ENCODE results near the gene RNASET2.

Gene RNASET2

GRCh38 chr6:166996406-166996805, 40.1 kb upstream of the RNASET2 start:
- TF ChIP-seq, protein P1, sequence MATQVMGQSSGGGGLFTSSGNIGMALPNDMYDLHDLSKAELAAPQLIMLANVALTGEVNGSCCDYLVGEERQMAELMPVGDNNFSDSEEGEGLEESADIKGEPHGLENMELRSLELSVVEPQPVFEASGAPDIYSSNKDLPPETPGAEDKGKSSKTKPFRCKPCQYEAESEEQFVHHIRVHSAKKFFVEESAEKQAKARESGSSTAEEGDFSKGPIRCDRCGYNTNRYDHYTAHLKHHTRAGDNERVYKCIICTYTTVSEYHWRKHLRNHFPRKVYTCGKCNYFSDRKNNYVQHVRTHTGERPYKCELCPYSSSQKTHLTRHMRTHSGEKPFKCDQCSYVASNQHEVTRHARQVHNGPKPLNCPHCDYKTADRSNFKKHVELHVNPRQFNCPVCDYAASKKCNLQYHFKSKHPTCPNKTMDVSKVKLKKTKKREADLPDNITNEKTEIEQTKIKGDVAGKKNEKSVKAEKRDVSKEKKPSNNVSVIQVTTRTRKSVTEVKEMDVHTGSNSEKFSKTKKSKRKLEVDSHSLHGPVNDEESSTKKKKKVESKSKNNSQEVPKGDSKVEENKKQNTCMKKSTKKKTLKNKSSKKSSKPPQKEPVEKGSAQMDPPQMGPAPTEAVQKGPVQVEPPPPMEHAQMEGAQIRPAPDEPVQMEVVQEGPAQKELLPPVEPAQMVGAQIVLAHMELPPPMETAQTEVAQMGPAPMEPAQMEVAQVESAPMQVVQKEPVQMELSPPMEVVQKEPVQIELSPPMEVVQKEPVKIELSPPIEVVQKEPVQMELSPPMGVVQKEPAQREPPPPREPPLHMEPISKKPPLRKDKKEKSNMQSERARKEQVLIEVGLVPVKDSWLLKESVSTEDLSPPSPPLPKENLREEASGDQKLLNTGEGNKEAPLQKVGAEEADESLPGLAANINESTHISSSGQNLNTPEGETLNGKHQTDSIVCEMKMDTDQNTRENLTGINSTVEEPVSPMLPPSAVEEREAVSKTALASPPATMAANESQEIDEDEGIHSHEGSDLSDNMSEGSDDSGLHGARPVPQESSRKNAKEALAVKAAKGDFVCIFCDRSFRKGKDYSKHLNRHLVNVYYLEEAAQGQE (IDR thresholded peaks at IDR 0.05; ENCODE audit: insufficient read depth in 1 of 2, low read depth in 2 of 2, low read length in 2 of 2), result no peak
- TF ChIP-seq TAF1 (IDR thresholded peaks at IDR 0.05; ENCODE audit: borderline replicate concordance, insufficient read depth, low read length), result no peak
- no peak for TF ChIP-seq FOXP2 (optimal IDR thresholded peaks at IDR 0.05; ENCODE audit: borderline replicate concordance, extremely low read depth, extremely low read length, insufficient read depth)
- TF ChIP-seq POLR2AphosphoS5 (IDR thresholded peaks at IDR 0.05; ENCODE audit: low read depth, low read length), result no peak
- no peak for TF ChIP-seq SIN3A (IDR thresholded peaks at IDR 0.05; ENCODE audit: borderline replicate concordance, insufficient read depth, low read length)

- no peak for TF ChIP-seq POLR2AphosphoS5 (IDR thresholded peaks at IDR 0.05; ENCODE audit: low read depth, low read length)
- TF ChIP-seq SIN3A (IDR thresholded peaks at IDR 0.05; ENCODE audit: borderline replicate concordance, insufficient read depth, low read length), result no peak
- TF ChIP-seq, protein P1 (IDR thresholded peaks at IDR 0.05; ENCODE audit: insufficient read depth in 1 of 2, low read depth in 2 of 2, low read length in 2 of 2), result no peak
- TF ChIP-seq FOXP2 (optimal IDR thresholded peaks at IDR 0.05; ENCODE audit: borderline replicate concordance, extremely low read depth, extremely low read length, insufficient read depth), result no peak
- TF ChIP-seq TAF1 (IDR thresholded peaks at IDR 0.05; ENCODE audit: borderline replicate concordance, insufficient read depth, low read length), result no peak
Observed at GRCh38 chr6:166989427-166990032, 33.2 kb upstream of the RNASET2 start.

- TF ChIP-seq POLR2AphosphoS5 (IDR thresholded peaks at IDR 0.05; ENCODE audit: low read depth, low read length) (no peak), FOXP2 (optimal IDR thresholded peaks at IDR 0.05; ENCODE audit: borderline replicate concordance, extremely low read depth, extremely low read length, insufficient read depth) (no peak), TAF1 (IDR thresholded peaks at IDR 0.05; ENCODE audit: borderline replicate concordance, insufficient read depth, low read length) (no peak), SIN3A (IDR thresholded peaks at IDR 0.05; ENCODE audit: borderline replicate concordance, insufficient read depth, low read length) (no peak)
- TF ChIP-seq, protein P1 (IDR thresholded peaks at IDR 0.05; ENCODE audit: insufficient read depth in 1 of 2, low read depth in 2 of 2, low read length in 2 of 2), result no peak
Observed at GRCh38 chr6:166988674-166989201, 32.4 kb upstream of the RNASET2 start.

DNA sequence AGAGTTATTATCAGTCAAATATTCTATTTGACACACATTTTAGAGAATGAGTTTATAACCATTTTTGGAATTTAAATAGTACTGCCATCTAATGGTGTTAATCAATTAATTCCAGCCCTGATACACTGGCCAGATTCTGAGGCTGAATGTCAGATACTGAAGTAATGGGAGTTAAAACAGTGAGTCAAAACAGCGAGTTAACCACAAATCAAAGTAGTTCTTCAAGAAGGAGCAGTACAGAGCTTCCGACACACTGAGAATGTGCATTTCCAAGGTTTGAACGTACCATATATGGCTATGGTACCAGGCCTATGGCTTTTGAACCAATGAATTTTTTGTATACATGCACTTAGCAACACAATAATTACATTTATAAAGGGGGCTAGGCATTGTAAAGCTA, 31.6 kb upstream of the RNASET2 start:
- TF ChIP-seq, protein P1 (IDR thresholded peaks at IDR 0.05; ENCODE audit: insufficient read depth in 1 of 2, low read depth in 2 of 2, low read length in 2 of 2), result no peak
- TF ChIP-seq SIN3A (IDR thresholded peaks at IDR 0.05; ENCODE audit: borderline replicate concordance, insufficient read depth, low read length) (no peak), POLR2AphosphoS5 (IDR thresholded peaks at IDR 0.05; ENCODE audit: low read depth, low read length) (no peak), TAF1 (IDR thresholded peaks at IDR 0.05; ENCODE audit: borderline replicate concordance, insufficient read depth, low read length) (no peak), FOXP2 (optimal IDR thresholded peaks at IDR 0.05; ENCODE audit: borderline replicate concordance, extremely low read depth, extremely low read length, insufficient read depth) (no peak)
